PC-3 (cell line): ENCODE data around the gene B3GNT4.

ENCODE experiments used
- CTCF ChIP-seq: fragments of 300-600 bp; sonication (generic); conservative IDR thresholded peaks from 2 replicates; pipeline ENCODE4 v1.5.1; 2017; ENCODE audit warnings: antibody characterized with exemption, low read depth, mild to moderate bottlenecking, low read length
- EZH2 ChIP-seq: fragments of 300-600 bp; sonication (generic); IDR thresholded peaks from one replicate; pipeline ENCODE4 v1.6.1; 2017; ENCODE audit warnings: antibody characterized with exemption, mild to moderate bottlenecking, low read length; ENCODE audit not compliant: unreplicated experiment
- EZH2phosphoT487 ChIP-seq: fragments of 300-600 bp; sonication (generic); IDR thresholded peaks from 2 replicates; pipeline ENCODE4 v1.6.1; 2018; ENCODE audit warnings: mild to moderate bottlenecking, antibody characterized with exemption, low read length, borderline replicate concordance

GRCh38 chr12:122190842-122191668 lies 12.5 kb upstream of the B3GNT4 start:
- peak; percentile 95 for TF ChIP-seq CTCF
- no peak for TF ChIP-seq EZH2
- TF ChIP-seq EZH2phosphoT487: no peak
